ENCODE results near the gene USF1. TPM values are rescaled to one million over a fixed set of nuclear protein-coding genes. Genes with fewer than 3 reads are reported as not detected.

The USF1 gene
- polyA plus RNA-seq, 1 of the 3 experiments (the other 2 are of a cell fraction): 43.1 TPM

GRCh38 chr1:161069241-161069640 is 23.5 kb upstream of the USF1 start:
- Histone ChIP-seq H3K27me3 (ENCODE audit: insufficient read depth) (peaks cover 4% of the 10 kb centered on the region; the same call in 1 of the 2 replicates), H3K4me3 (ENCODE audit: low read depth in 2 of 2, low read length in 1 of 2) (no peak overlapping the region), H4K20me1 (ENCODE audit: insufficient read depth) (no peaks in the 10 kb centered on the region), H3K4me1 (ENCODE audit: control insufficient read depth in 1 of 2, insufficient read depth in 2 of 2, low read depth in 1 of 2, low read length in 1 of 2) (no peaks in the 10 kb centered on the region), H3K9me3 (no peaks in the 10 kb centered on the region), H3K9me2 (no peaks in the 10 kb centered on the region), H3F3A (replicated peaks; ENCODE audit: insufficient read depth) (no peaks in the 10 kb centered on the region), H3K4me2 (no peak overlapping the region), H3K36me3 (replicated peaks in 1 of 2; ENCODE audit: control insufficient read depth in 1 of 2, insufficient read depth in 2 of 2, low read length in 1 of 2) (no peaks in the 10 kb centered on the region), H3K27ac (ENCODE audit: low read depth in 2 of 2, low read length in 1 of 2) (no peak overlapping the region), H3K9ac (no peak overlapping the region), H3K79me2 (ENCODE audit: insufficient read depth) (no peaks in the 10 kb centered on the region), H2AFZ (ENCODE audit: low read depth) (no peak overlapping the region)
- 76% methylated on average over 9 of the region's 9 CpGs for WGBS (ENCODE audit: low lambda C conversion rate)
- POLR2A ChIA-PET: no interaction called here
- CTCF ChIA-PET: interaction anchor here (1.6 to 22.7 kb wide), 2 partner anchors 9 to 27 kb away, joined by 3 to 198 read pairs; partner anchors contain the start of gene KLHDC9
- no peak for TF ChIP-seq CHD2 (IDR thresholded peaks at IDR 0.05; ENCODE audit: low read length, partially characterized antibody)
- no peak for TF ChIP-seq IRF3 (IDR thresholded peaks at IDR 0.05; ENCODE audit: low read depth, low read length)
- TF ChIP-seq, protein P1, sequence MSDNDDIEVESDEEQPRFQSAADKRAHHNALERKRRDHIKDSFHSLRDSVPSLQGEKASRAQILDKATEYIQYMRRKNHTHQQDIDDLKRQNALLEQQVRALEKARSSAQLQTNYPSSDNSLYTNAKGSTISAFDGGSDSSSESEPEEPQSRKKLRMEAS (IDR thresholded peaks at IDR 0.05; ENCODE audit: low read depth): no peak
- no peak for TF ChIP-seq YY1 (IDR thresholded peaks at IDR 0.05; ENCODE audit: low read depth)
- no peak for TF ChIP-seq JUND (IDR thresholded peaks at IDR 0.05)
- DNase-seq: no peak

GRCh38 chr1:161068306-161069234 is 22.8 kb upstream of the USF1 start:
- Histone ChIP-seq H3K9me2 (no peaks in the 10 kb centered on the region), H4K20me1 (ENCODE audit: insufficient read depth) (no peaks in the 10 kb centered on the region), H3K4me3 (ENCODE audit: low read depth in 2 of 2, low read length in 1 of 2) (no peak overlapping the region), H3F3A (replicated peaks; ENCODE audit: insufficient read depth) (no peaks in the 10 kb centered on the region), H3K36me3 (replicated peaks in 1 of 2; ENCODE audit: control insufficient read depth in 1 of 2, insufficient read depth in 2 of 2, low read length in 1 of 2) (no peaks in the 10 kb centered on the region), H3K9me3 (no peaks in the 10 kb centered on the region), H3K79me2 (ENCODE audit: insufficient read depth) (no peaks in the 10 kb centered on the region), H3K27ac (ENCODE audit: low read depth in 2 of 2, low read length in 1 of 2) (no peak overlapping the region), H3K4me2 (no peak overlapping the region), H2AFZ (ENCODE audit: low read depth) (peak overlapping the region; percentile 46; the same call in 1 of the 2 replicates), H3K4me1 (ENCODE audit: control insufficient read depth in 1 of 2, insufficient read depth in 2 of 2, low read depth in 1 of 2, low read length in 1 of 2) (no peaks in the 10 kb centered on the region), H3K27me3 (ENCODE audit: insufficient read depth) (peaks cover 9% of the 10 kb centered on the region; the same call in 1 of the 2 replicates), H3K9ac (no peak overlapping the region)
- ChIA-PET POLR2A (no interaction called here), CTCF (interaction anchor here (1.6 to 22.7 kb wide), 2 partner anchors 9 to 28 kb away, joined by 3 to 198 read pairs; partner anchors contain the start of gene KLHDC9)
- DNase-seq: no peak
- WGBS (ENCODE audit: low lambda C conversion rate): 70% methylated on average over 10 of the region's 10 CpGs
- no peak for TF ChIP-seq RXRA (IDR thresholded peaks at IDR 0.05; ENCODE audit: borderline replicate concordance, low read depth)
- TF ChIP-seq NRF1 (IDR thresholded peaks at IDR 0.05; ENCODE audit: low read depth, low read length): no peak
- TF ChIP-seq SIN3A (IDR thresholded peaks at IDR 0.05; ENCODE audit: borderline replicate concordance, low read depth, low read length): no peak
- no peak for TF ChIP-seq FOSL2 (IDR thresholded peaks at IDR 0.05; ENCODE audit: borderline replicate concordance, low read depth)
- no peak for TF ChIP-seq CHD2 (IDR thresholded peaks at IDR 0.05; ENCODE audit: low read length, partially characterized antibody)
- TF ChIP-seq YY1 (IDR thresholded peaks at IDR 0.05; ENCODE audit: low read depth): no peak
- TF ChIP-seq RFX5 (IDR thresholded peaks at IDR 0.05; ENCODE audit: low read length): no peak
- no peak for TF ChIP-seq GABPA (IDR thresholded peaks at IDR 0.05; ENCODE audit: low read depth)
- no peak for TF ChIP-seq ELF1 (IDR thresholded peaks at IDR 0.05)
- no peak for TF ChIP-seq IRF3 (IDR thresholded peaks at IDR 0.05; ENCODE audit: low read depth, low read length)
- TF ChIP-seq EP300 (IDR thresholded peaks at IDR 0.05; ENCODE audit: borderline replicate concordance in 1 of 2, low read depth in 1 of 2, low read length in 1 of 2): no peak
- no peak for TF ChIP-seq TEAD4 (IDR thresholded peaks at IDR 0.05; ENCODE audit: borderline replicate concordance, insufficient read depth)
- no peak for TF ChIP-seq MEF2A (IDR thresholded peaks at IDR 0.05; ENCODE audit: borderline replicate concordance, low read depth)
- no peak for TF ChIP-seq NFIC (IDR thresholded peaks at IDR 0.05; ENCODE audit: borderline replicate concordance)
- TF ChIP-seq, protein P2, sequence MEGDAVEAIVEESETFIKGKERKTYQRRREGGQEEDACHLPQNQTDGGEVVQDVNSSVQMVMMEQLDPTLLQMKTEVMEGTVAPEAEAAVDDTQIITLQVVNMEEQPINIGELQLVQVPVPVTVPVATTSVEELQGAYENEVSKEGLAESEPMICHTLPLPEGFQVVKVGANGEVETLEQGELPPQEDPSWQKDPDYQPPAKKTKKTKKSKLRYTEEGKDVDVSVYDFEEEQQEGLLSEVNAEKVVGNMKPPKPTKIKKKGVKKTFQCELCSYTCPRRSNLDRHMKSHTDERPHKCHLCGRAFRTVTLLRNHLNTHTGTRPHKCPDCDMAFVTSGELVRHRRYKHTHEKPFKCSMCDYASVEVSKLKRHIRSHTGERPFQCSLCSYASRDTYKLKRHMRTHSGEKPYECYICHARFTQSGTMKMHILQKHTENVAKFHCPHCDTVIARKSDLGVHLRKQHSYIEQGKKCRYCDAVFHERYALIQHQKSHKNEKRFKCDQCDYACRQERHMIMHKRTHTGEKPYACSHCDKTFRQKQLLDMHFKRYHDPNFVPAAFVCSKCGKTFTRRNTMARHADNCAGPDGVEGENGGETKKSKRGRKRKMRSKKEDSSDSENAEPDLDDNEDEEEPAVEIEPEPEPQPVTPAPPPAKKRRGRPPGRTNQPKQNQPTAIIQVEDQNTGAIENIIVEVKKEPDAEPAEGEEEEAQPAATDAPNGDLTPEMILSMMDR (IDR thresholded peaks at IDR 0.05): no peak
- TF ChIP-seq, protein P3, sequence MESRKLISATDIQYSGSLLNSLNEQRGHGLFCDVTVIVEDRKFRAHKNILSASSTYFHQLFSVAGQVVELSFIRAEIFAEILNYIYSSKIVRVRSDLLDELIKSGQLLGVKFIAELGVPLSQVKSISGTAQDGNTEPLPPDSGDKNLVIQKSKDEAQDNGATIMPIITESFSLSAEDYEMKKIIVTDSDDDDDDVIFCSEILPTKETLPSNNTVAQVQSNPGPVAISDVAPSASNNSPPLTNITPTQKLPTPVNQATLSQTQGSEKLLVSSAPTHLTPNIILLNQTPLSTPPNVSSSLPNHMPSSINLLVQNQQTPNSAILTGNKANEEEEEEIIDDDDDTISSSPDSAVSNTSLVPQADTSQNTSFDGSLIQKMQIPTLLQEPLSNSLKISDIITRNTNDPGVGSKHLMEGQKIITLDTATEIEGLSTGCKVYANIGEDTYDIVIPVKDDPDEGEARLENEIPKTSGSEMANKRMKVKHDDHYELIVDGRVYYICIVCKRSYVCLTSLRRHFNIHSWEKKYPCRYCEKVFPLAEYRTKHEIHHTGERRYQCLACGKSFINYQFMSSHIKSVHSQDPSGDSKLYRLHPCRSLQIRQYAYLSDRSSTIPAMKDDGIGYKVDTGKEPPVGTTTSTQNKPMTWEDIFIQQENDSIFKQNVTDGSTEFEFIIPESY (IDR thresholded peaks at IDR 0.05; ENCODE audit: borderline replicate concordance, low read depth): no peak
- no peak for TF ChIP-seq FOXM1 (IDR thresholded peaks at IDR 0.05; ENCODE audit: low read depth)
- no peak for TF ChIP-seq TCF12 (IDR thresholded peaks at IDR 0.05)
- no peak for TF ChIP-seq MXI1 (IDR thresholded peaks at IDR 0.05; ENCODE audit: low read depth, low read length)
